HepG2 (cell line): ENCODE results near the gene VASH2. TPM values are rescaled to one million over a fixed set of nuclear protein-coding genes. Genes with fewer than 3 reads are reported as not detected.

ENCODE experiments used
- ATF7-NPFF ChIP-seq: sonication (generic); formaldehyde crosslinking; IDR thresholded peaks from 2 replicates; pipeline ENCODE4 v1.8.1; 2023; ENCODE audit warnings: mild to moderate bottlenecking, low read depth, missing genetic modification reagents, moderate library complexity
- GTF3A ChIP-seq: sonication (generic); formaldehyde crosslinking; conservative IDR thresholded peaks from 2 replicates; pipeline ENCODE4 v1.4.0; 2020; ENCODE audit warnings: mild to moderate bottlenecking, missing genetic modification reagents
- JDP2 ChIP-seq: sonication (generic); formaldehyde crosslinking; IDR thresholded peaks from 2 replicates; pipeline ENCODE4 v1.8.1; 2022; ENCODE audit warnings: missing genetic modification reagents, borderline replicate concordance
- KDM2A ChIP-seq: sonication (generic); formaldehyde crosslinking; IDR thresholded peaks from 2 replicates; pipeline ENCODE4 v1.4.0; 2020; ENCODE audit warnings: low read depth, missing genetic modification reagents, borderline replicate concordance
- KMT2A ChIP-seq: sonication (generic); formaldehyde crosslinking; IDR thresholded peaks from 2 replicates; pipeline ENCODE4 v1.4.0; 2020; ENCODE audit warnings: missing genetic modification reagents
- RXRA ChIP-seq: sonication (generic); formaldehyde crosslinking; IDR thresholded peaks from 2 replicates; pipeline ENCODE4 v1.5.1; 2020; ENCODE audit warnings: missing genetic modification reagents
- SNAPC2 ChIP-seq: sonication (generic); formaldehyde crosslinking; IDR thresholded peaks from 2 replicates; pipeline ENCODE4 v1.8.1; 2022; ENCODE audit warnings: mild to moderate bottlenecking, missing genetic modification reagents
- YEATS2 ChIP-seq: sonication (generic); formaldehyde crosslinking; IDR thresholded peaks from 2 replicates; pipeline ENCODE4 v1.4.0; 2020; ENCODE audit warnings: missing genetic modification reagents, borderline replicate concordance
- ZNF205 ChIP-seq: IDR thresholded peaks from 2 replicates; pipeline ENCODE4 v1.6.1; 2018; ENCODE audit warnings: missing biosample characterization, missing genetic modification reagents
- ZNF737 ChIP-seq: sonication (generic); formaldehyde crosslinking; IDR thresholded peaks from 2 replicates; pipeline ENCODE4 v1.5.0; 2020; ENCODE audit warnings: missing genetic modification reagents, mild to moderate bottlenecking, borderline replicate concordance
- ZNF782 ChIP-seq: sonication (generic); formaldehyde crosslinking; IDR thresholded peaks from 2 replicates; pipeline ENCODE4 v1.4.0; 2020; ENCODE audit warnings: missing genetic modification reagents, mild to moderate bottlenecking, borderline replicate concordance
- ZSCAN9 ChIP-seq: IDR thresholded peaks from 2 replicates; pipeline ENCODE4 v1.6.1; 2016; ENCODE audit warnings: borderline replicate concordance
- polyA plus RNA-seq, 8 experiments: library from polyadenylated mRNA; depleted of rRNA in 3 of 8; stranded (reverse) in 7 of 8; unstranded in 1 of 8; fragments of >200 nt; fragmentation: Illumina TruSeq in 4 of 8; extraction: Trizol in 4 of 8; gene quantifications; 2 replicates each; pipeline versions ENCODE4 v1.2.1 to v1.2.3, GENCODE V29; 2011 to 2016; ENCODE audit warnings: low read depth in 4 of 8, missing spikeins in 1 of 8, mixed read lengths in 1 of 8; ENCODE audit not compliant: insufficient read depth in 1 of 8
- total RNA-seq, 5 experiments: library from RNA; depleted of rRNA; stranded (reverse); fragments of >200 nt; fragmentation: Illumina TruSeq; extraction: Trizol; gene quantifications; 2 replicates each; pipeline ENCODE4 v1.2.3, GENCODE V29; 2016; ENCODE audit warnings: low read depth in 1 of 5
- TF ChIP-seq, protein P1 (sequence below): sonication (generic); formaldehyde crosslinking; IDR thresholded peaks from 2 replicates; pipeline ENCODE4 v1.4.0; 2020; ENCODE audit warnings: missing genetic modification reagents
- TF ChIP-seq, protein P2 (sequence below): sonication (generic); formaldehyde crosslinking; IDR thresholded peaks from 2 replicates; pipeline ENCODE4 v1.4.0; 2020; ENCODE audit warnings: mild to moderate bottlenecking, missing genetic modification reagents
- TF ChIP-seq, protein P3 (sequence below): sonication (generic); formaldehyde crosslinking; IDR thresholded peaks from 2 replicates; pipeline ENCODE4 v1.4.0; 2020; ENCODE audit warnings: missing genetic modification reagents
- TF ChIP-seq, protein P4 (sequence below): sonication (generic); formaldehyde crosslinking; IDR thresholded peaks from 2 replicates; pipeline ENCODE4 v1.5.1; 2020; ENCODE audit warnings: missing genetic modification reagents, mild to moderate bottlenecking, borderline replicate concordance
- TF ChIP-seq, protein P5 (sequence below): IDR thresholded peaks from 2 replicates; pipeline ENCODE4 v1.6.1; 2018; ENCODE audit warnings: missing genetic modification reagents, mild to moderate bottlenecking, missing compliant biosample characterization
- TF ChIP-seq, protein P6 (sequence below): fragments of 450-650 bp; IDR thresholded peaks from 2 replicates; pipeline ENCODE4 v1.6.1; 2017
- TF ChIP-seq, protein P7 (sequence below): sonication (generic); formaldehyde crosslinking; IDR thresholded peaks from 2 replicates; pipeline ENCODE4 v1.8.0; 2023; ENCODE audit warnings: mild to moderate bottlenecking, missing genetic modification reagents
- TF ChIP-seq, protein P8 (sequence below): sonication (generic); IDR thresholded peaks from 2 replicates; pipeline ENCODE4 v1.6.1; 2016; ENCODE audit warnings: low read depth, borderline replicate concordance

VASH2 gene
- total and polyA plus RNA-seq, 2 of the 13 experiments (the other 11 are each of a cell fraction or from before 2014, with no cell fraction given): 0.44 to 1.00 TPM

DNA sequence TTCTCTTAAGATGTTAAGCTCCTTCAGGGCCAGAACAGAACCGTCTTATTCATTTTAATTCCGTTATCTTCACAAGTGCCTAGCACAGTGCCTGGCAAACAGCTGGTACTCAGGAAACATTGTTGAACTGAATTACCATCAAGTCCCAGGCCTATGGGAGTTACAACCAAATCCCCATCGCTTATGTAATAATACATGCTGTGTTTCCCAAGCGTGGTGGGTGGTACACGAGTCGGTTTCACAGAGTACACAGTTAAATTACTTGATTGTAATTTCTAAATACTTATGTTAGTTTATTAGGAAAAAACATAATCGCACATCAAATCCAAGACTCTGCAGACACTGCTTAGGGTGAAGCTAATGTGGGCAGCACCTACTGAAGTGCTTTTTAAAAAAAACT is 64.3 kb downstream of the VASH2 start (continued):
- TF ChIP-seq, protein P1, sequence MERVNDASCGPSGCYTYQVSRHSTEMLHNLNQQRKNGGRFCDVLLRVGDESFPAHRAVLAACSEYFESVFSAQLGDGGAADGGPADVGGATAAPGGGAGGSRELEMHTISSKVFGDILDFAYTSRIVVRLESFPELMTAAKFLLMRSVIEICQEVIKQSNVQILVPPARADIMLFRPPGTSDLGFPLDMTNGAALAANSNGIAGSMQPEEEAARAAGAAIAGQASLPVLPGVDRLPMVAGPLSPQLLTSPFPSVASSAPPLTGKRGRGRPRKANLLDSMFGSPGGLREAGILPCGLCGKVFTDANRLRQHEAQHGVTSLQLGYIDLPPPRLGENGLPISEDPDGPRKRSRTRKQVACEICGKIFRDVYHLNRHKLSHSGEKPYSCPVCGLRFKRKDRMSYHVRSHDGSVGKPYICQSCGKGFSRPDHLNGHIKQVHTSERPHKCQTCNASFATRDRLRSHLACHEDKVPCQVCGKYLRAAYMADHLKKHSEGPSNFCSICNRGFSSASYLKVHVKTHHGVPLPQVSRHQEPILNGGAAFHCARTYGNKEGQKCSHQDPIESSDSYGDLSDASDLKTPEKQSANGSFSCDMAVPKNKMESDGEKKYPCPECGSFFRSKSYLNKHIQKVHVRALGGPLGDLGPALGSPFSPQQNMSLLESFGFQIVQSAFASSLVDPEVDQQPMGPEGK (CRISPR knock-in tag): no peak
- TF ChIP-seq ZNF782 (CRISPR knock-in tag) (no peak), KMT2A (no peak), ZNF737 (CRISPR knock-in tag) (no peak), ZNF205 (CRISPR knock-in tag) (no peak), RXRA (CRISPR knock-in tag) (no peak), ATF7-NPFF (CRISPR knock-in tag) (no peak), GTF3A (CRISPR knock-in tag) (no peak), YEATS2 (CRISPR knock-in tag) (0 out of 2 replicates have a peak, but pooled peaks have one; percentile 8), KDM2A (CRISPR knock-in tag) (no peak), ZSCAN9 (CRISPR knock-in tag) (no peak), JDP2 (CRISPR knock-in tag) (no peak), SNAPC2 (CRISPR knock-in tag) (no peak)
- TF ChIP-seq, protein P2, sequence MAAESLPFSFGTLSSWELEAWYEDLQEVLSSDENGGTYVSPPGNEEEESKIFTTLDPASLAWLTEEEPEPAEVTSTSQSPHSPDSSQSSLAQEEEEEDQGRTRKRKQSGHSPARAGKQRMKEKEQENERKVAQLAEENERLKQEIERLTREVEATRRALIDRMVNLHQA: 0 out of 2 replicates have a peak, but pooled peaks have one; percentile 50
- TF ChIP-seq, protein P3, sequence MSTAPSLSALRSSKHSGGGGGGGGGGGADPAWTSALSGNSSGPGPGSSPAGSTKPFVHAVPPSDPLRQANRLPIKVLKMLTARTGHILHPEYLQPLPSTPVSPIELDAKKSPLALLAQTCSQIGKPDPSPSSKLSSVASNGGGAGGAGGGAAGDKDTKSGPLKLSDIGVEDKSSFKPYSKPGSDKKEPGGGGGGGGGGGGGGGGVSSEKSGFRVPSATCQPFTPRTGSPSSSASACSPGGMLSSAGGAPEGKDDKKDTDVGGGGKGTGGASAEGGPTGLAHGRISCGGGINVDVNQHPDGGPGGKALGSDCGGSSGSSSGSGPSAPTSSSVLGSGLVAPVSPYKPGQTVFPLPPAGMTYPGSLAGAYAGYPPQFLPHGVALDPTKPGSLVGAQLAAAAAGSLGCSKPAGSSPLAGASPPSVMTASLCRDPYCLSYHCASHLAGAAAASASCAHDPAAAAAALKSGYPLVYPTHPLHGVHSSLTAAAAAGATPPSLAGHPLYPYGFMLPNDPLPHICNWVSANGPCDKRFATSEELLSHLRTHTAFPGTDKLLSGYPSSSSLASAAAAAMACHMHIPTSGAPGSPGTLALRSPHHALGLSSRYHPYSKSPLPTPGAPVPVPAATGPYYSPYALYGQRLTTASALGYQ (CRISPR knock-in tag): no peak
- TF ChIP-seq, protein P4, sequence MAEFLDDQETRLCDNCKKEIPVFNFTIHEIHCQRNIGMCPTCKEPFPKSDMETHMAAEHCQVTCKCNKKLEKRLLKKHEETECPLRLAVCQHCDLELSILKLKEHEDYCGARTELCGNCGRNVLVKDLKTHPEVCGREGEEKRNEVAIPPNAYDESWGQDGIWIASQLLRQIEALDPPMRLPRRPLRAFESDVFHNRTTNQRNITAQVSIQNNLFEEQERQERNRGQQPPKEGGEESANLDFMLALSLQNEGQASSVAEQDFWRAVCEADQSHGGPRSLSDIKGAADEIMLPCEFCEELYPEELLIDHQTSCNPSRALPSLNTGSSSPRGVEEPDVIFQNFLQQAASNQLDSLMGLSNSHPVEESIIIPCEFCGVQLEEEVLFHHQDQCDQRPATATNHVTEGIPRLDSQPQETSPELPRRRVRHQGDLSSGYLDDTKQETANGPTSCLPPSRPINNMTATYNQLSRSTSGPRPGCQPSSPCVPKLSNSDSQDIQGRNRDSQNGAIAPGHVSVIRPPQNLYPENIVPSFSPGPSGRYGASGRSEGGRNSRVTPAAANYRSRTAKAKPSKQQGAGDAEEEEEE: no peak
- TF ChIP-seq, protein P5, sequence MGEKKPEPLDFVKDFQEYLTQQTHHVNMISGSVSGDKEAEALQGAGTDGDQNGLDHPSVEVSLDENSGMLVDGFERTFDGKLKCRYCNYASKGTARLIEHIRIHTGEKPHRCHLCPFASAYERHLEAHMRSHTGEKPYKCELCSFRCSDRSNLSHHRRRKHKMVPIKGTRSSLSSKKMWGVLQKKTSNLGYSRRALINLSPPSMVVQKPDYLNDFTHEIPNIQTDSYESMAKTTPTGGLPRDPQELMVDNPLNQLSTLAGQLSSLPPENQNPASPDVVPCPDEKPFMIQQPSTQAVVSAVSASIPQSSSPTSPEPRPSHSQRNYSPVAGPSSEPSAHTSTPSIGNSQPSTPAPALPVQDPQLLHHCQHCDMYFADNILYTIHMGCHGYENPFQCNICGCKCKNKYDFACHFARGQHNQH (CRISPR knock-in tag): peak; percentile 6; the same call in 1 of the 2 replicates
- TF ChIP-seq, protein P6, sequence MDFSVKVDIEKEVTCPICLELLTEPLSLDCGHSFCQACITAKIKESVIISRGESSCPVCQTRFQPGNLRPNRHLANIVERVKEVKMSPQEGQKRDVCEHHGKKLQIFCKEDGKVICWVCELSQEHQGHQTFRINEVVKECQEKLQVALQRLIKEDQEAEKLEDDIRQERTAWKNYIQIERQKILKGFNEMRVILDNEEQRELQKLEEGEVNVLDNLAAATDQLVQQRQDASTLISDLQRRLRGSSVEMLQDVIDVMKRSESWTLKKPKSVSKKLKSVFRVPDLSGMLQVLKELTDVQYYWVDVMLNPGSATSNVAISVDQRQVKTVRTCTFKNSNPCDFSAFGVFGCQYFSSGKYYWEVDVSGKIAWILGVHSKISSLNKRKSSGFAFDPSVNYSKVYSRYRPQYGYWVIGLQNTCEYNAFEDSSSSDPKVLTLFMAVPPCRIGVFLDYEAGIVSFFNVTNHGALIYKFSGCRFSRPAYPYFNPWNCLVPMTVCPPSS: no peak
- TF ChIP-seq, protein P7, sequence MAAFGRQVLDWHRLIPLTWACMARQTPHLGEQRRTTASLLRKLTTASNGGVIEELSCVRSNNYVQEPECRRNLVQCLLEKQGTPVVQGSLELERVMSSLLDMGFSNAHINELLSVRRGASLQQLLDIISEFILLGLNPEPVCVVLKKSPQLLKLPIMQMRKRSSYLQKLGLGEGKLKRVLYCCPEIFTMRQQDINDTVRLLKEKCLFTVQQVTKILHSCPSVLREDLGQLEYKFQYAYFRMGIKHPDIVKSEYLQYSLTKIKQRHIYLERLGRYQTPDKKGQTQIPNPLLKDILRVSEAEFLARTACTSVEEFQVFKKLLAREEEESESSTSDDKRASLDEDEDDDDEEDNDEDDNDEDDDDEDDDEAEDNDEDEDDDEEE (CRISPR knock-in tag): 0 out of 2 replicates have a peak, but pooled peaks have one; percentile 1
- TF ChIP-seq, protein P8, sequence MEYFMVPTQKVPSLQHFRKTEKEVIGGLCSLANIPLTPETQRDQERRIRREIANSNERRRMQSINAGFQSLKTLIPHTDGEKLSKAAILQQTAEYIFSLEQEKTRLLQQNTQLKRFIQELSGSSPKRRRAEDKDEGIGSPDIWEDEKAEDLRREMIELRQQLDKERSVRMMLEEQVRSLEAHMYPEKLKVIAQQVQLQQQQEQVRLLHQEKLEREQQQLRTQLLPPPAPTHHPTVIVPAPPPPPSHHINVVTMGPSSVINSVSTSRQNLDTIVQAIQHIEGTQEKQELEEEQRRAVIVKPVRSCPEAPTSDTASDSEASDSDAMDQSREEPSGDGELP: peak; percentile 44; the same call in 1 of the 2 replicates
